Calu3 (cell line): ENCODE results near the gene SLC44A1. TPM values are rescaled to one million over a fixed set of nuclear protein-coding genes. Genes with fewer than 3 reads are reported as not detected.

ENCODE experiments used
- BruUV-seq: library from RNA; stranded (reverse); fragments of 400-500 nt; replicated peaks from 2 replicates; lab custom pipeline; 2021; lab: Mats Ljungman, UMichigan
- CTCF ChIA-PET: fragments of 300-600 bp; sonication (Branson Sonifier 250); formaldehyde crosslinking; loops from one replicate; lab custom pipeline; 2022; ENCODE audit warnings: antibody characterized with exemption; lab: Charles Lee
- DNase-seq: peaks from one replicate; pipeline ENCODE4 v3.0.0; 2022
- H3K27ac Mint-ChIP-seq: one replicate; pipeline ENCODE4 v1.8.0; 2022; ENCODE audit warnings: mixed read lengths; ENCODE audit not compliant: unreplicated experiment
- H3K27me3 Mint-ChIP-seq: one replicate; pipeline ENCODE4 v1.8.0; 2022; ENCODE audit warnings: mixed read lengths; ENCODE audit not compliant: unreplicated experiment
- H3K36me3 Mint-ChIP-seq: one replicate; pipeline ENCODE4 v1.8.0; 2022; ENCODE audit warnings: mild to moderate bottlenecking, moderate library complexity, mixed read lengths; ENCODE audit not compliant: insufficient read depth, unreplicated experiment
- H3K4me1 Mint-ChIP-seq: one replicate; pipeline ENCODE4 v1.8.0; 2022; ENCODE audit warnings: mild to moderate bottlenecking, low read depth, mixed read lengths; ENCODE audit not compliant: unreplicated experiment
- H3K4me3 Mint-ChIP-seq: one replicate; pipeline ENCODE4 v1.8.0; 2022; ENCODE audit warnings: mild to moderate bottlenecking, low read depth, moderate library complexity, mixed read lengths; ENCODE audit not compliant: unreplicated experiment
- H3K9me3 Mint-ChIP-seq: one replicate; pipeline ENCODE4 v1.8.0; 2022; ENCODE audit warnings: low read depth, mixed read lengths; ENCODE audit not compliant: unreplicated experiment
- intact Hi-C: fragments of 100-400 bp; cut with micrococcal nuclease; formaldehyde crosslinking; loops from one replicate; pipeline ENCODE4 v1.10.0; 2022; ENCODE audit not compliant: unreplicated experiment
- total RNA-seq: library from RNA; stranded (reverse); gene quantifications from 2 replicates; pipeline ENCODE4 v1.2.3, GENCODE V29; 2022
- TF ChIP-seq, protein P1 (sequence below): fragments of 200-600 bp; IDR thresholded peaks from one replicate; pipeline ENCODE4 v1.8.0; 2022; ENCODE audit warnings: antibody characterized with exemption; ENCODE audit not compliant: unreplicated experiment

Gene SLC44A1
- total RNA-seq, 1 experiment from 2014 or later = 41.2 TPM

- Mint-ChIP-seq H3K9me3 (no peaks in the 10 kb centered on the region), H3K36me3 (peaks cover 5% of the 10 kb centered on the region), H3K4me3 (no peak overlapping the region), H3K4me1 (peaks cover 7% of the 10 kb centered on the region), H3K27me3 (no peaks in the 10 kb centered on the region), H3K27ac (no peak overlapping the region)
- TF ChIP-seq, protein P1, sequence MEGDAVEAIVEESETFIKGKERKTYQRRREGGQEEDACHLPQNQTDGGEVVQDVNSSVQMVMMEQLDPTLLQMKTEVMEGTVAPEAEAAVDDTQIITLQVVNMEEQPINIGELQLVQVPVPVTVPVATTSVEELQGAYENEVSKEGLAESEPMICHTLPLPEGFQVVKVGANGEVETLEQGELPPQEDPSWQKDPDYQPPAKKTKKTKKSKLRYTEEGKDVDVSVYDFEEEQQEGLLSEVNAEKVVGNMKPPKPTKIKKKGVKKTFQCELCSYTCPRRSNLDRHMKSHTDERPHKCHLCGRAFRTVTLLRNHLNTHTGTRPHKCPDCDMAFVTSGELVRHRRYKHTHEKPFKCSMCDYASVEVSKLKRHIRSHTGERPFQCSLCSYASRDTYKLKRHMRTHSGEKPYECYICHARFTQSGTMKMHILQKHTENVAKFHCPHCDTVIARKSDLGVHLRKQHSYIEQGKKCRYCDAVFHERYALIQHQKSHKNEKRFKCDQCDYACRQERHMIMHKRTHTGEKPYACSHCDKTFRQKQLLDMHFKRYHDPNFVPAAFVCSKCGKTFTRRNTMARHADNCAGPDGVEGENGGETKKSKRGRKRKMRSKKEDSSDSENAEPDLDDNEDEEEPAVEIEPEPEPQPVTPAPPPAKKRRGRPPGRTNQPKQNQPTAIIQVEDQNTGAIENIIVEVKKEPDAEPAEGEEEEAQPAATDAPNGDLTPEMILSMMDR = no peak
- no TSS peak for BruUV-seq
- CTCF ChIA-PET = no interaction called here
- intact Hi-C loops = no loop called here
- no peak for DNase-seq
Measured at GRCh38 chr9:105401651-105402050, 157.2 kb downstream of the SLC44A1 start.

DNA sequence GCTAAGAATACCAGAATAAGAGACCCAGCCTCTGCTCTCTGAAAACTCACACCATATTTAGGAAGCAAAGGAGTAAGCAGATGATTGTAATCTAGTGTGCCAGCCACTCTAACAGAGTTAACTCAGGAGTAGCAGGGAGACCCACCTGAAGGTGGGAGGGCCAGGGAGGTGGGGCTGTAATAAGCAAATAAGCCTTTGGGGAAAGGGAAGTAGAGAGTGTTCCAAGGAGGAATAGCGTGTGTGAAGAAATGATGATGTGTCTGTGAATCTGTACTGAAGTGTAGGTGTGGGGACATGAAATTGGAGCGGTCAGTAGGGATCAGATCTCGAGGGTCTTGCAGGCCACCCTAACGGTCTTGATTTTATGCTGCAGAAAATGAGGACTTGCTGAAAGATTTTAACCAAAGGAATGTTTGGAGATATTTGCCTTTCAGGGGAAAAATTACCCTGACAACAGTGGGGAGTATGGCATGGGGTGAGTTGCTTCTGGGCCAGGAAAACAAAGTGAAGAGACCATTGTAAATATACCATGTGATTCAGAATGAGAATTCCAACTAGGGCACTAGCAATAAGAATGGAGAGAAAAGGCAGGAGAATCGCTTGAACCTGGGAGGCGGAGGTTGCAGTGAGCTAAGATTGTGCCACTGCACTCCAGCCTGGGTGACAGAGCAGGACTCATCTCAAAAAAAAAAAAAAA is 159.2 kb downstream of the SLC44A1 start:
- no peaks in the 10 kb centered on the region for H3K27me3 Mint-ChIP-seq
- no peaks in the 10 kb centered on the region for H3K9me3 Mint-ChIP-seq
- TF ChIP-seq, protein P1 = no peak
- H3K4me3 Mint-ChIP-seq = no peak overlapping the region
- H3K4me1 Mint-ChIP-seq = peaks cover 7% of the 10 kb centered on the region
- no peak overlapping the region for H3K27ac Mint-ChIP-seq
- BruUV-seq = no TSS peak
- CTCF ChIA-PET = interaction anchor here (0.5 kb wide), 1 partner anchor 157 kb away, joined by 3 read pairs; no protein-coding TSS in a partner anchor
- no peak for DNase-seq
- peaks cover 5% of the 10 kb centered on the region for H3K36me3 Mint-ChIP-seq
- intact Hi-C loops = no loop called here

GRCh38 chr9:105405514-105406131 is 161.2 kb downstream of the SLC44A1 start:
- no peaks in the 10 kb centered on the region for H3K27me3 Mint-ChIP-seq
- intact Hi-C loops = no loop called here
- TF ChIP-seq, protein P1 = no peak
- DNase-seq = no peak
- H3K9me3 Mint-ChIP-seq = no peaks in the 10 kb centered on the region
- no peak overlapping the region for H3K4me3 Mint-ChIP-seq
- no peak overlapping the region for H3K27ac Mint-ChIP-seq
- BruUV-seq = no TSS peak
- H3K4me1 Mint-ChIP-seq = peaks cover 7% of the 10 kb centered on the region
- CTCF ChIA-PET = no interaction called here
- H3K36me3 Mint-ChIP-seq = peaks cover 5% of the 10 kb centered on the region

DNA sequence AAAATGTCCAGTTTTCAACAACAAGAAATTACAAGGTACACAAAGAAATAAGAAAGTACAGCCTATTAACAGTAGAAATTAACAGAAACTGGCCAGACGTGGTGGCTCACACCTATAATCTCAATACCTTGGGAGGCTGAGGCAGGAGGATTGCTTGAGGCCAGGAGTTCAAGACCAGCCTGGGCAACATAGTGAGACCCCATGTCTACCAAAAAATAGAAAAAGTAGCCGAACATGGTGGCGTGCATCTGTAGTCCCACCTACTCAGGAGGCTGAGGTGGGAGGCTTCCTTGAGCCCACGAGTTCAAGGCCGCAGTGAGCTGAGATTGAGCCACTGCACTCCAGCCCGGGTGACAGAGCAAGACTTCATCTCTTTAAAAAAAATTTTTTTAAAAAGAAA is 161.9 kb downstream of the SLC44A1 start:
- no peaks in the 10 kb centered on the region for H3K27me3 Mint-ChIP-seq

More for the DNA sequence above, 161.9 kb downstream of the SLC44A1 start:
- CTCF ChIA-PET = no interaction called here
- intact Hi-C loops = no loop called here
- DNase-seq = no peak
- Mint-ChIP-seq H3K9me3 (no peaks in the 10 kb centered on the region), H3K27ac (no peak overlapping the region), H3K4me1 (peaks cover 7% of the 10 kb centered on the region), H3K4me3 (no peak overlapping the region), H3K36me3 (peaks cover 5% of the 10 kb centered on the region)
- TF ChIP-seq, protein P1 = no peak
- no TSS peak for BruUV-seq
